GM19099 (cell line): Measurements from ENCODE around the gene CDC123.

ENCODE experiments used
- POLR2A ChIP-seq: IDR thresholded peaks from 3 replicates; pipeline ENCODE4 v1.6.1; 2011; ENCODE audit warnings: low read depth; ENCODE audit not compliant: insufficient read length; ENCODE audit errors: extremely low read depth

Gene CDC123

DNA sequence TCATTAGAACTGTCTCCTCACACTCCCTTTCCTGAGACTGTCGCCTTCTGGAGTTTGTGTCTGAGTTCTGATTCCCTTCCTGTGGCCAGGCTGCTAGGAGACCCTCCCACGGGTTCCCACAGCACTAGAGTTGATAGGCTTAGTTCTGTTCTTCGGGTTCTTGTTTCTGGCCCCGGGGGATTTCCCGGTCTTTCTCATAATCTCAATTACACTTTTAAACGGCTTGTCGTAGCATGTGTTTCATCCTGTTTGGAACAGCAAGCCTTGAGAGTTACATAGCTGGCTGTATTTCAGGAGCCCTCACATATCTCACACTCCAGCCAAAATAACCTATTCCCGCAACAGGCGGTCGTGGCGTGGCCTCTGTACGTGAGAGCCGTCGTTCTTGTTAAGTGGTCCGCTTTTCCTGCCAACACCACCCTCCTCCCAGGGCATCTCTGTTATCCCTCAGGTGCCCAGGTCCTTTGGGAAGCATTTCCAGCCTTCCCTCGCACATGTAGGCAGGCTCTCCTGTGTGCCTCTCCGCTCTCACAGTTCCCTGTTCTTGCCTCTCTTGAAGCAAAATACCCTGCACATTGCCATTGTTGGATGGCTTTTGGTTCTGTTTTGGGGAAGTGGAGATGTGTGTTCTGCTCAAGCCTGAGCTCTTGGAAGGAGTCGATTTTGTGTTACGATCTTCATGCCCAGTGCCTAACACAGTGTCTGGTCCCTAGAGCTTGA, 46.0 kb downstream of the CDC123 start:
- no peak for TF ChIP-seq POLR2A

DNA sequence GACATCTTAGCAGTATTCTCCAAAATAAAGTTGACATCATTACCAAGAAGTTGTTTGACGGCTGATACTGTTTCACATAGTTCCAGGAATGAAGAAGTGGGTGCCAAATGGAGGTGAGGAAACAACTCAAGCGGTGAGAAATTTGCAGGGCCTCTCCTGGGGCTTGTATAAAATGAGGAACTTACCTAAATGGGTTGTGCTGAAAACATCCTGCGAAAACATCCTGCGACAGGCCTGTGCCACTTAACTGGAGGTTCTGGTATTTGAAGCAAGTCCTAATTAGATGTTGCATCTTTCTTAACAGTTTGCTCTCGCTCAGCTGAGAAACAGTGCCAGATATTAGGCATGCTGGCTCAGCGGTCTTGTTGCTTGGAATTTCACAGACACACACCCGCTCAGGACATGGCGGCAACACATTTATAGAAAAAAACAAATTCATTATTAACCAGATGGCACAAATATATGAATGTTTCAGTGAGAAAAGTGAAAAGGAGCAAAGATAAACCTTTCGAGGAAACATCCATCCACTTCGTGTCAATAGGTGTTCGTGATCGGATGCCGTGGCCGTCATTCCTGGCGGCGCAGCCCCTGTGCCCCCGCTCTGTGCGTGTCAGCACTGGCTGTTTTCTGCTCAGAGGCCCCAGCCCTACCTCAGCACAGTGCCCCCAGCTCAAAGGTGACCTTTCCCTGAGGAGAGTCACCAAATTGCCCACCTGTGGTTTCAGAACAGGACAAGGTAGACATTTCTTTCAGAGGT, 48.1 kb downstream of the CDC123 start:
- TF ChIP-seq POLR2A = no peak

DNA sequence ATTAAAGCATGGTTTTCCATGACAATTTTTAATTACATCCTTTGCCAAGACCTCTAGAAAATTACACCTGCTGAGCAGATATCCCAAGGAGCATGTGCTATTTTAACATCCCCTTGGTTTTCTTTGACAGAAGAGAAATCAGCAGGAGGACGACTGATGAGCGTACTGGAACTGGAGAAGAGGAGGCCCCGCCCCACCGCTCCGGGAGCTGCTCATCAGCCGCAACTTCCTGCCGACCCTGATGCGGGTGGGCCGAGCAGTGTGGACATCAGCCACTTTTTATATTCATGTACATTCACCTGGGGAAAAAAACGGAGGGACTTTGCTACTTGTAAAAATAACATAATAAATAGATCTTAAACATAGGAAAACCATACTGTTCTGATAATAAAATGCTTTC, 54.2 kb downstream of the CDC123 start:
- TF ChIP-seq POLR2A = no peak

DNA sequence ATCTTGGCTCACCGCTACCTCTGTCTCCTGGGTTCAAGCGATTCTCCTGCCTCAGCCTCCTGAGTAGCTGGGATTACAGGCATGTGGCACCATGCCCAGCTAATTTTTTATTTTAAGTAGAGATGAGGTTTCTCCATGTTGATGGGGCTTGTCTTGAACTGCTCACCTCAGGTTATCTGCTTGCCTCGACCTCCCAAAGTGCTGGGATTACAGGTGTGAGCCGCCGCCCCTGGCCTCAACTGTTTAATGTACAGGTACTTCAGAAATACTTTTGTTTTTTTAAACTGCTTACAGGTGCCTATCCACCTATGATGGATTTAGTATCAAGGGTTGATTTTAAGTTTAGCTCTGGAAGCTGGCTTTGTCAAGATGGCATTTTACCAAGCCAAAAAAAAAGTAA, 55.6 kb downstream of the CDC123 start:
- no peak for TF ChIP-seq POLR2A

DNA sequence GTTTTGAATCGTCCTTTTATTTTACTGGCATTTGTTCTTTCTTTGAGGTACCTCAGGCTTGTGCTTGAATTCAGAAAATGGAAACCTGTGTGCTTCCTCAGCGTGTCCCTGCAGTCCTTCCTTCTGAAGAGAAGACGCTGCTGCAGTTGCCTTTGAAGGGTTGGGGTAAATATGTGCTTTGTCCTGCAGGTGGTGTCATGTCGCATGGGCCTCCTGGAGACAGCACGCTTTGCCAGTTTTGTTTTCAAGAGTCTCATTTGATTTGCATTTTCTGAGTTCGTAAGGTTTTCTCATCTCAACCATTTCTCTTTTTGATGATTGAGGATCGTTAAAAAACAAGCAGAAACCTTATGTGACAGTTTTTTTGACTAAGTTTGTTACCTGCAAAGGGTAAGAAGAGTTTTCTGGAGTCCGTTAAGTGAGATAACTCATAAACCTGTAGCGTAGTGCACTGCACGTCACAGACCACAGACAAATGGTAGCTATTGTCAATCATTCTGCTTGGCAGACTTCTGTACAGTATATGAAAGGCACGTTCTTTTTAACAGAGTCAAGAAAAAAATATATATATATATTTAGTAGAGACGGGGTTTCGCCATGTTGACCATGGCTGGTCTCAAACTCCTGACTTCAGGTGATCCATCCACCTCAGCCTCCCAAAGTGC, 57.0 kb downstream of the CDC123 start:
- TF ChIP-seq POLR2A = no peak

DNA sequence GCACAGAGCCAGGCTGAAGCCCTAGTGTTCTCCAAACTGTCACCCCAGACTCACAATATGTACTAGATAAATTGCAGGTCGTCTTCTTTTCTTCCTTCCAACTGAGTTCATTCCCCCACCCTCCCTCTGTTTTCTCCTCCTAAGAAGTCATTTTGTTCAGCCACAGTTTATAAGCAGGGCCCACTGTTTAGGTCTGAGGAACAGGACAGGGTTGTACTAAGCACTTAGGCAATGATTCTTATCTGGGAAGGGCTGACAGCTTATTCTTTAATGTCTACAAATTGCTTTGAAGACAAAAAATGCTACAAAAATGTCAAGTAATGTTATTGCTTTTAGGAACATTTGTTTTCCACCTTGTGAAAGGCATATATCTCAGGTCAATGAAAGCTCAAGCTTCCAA, 59.1 kb downstream of the CDC123 start:
- TF ChIP-seq POLR2A = no peak

DNA sequence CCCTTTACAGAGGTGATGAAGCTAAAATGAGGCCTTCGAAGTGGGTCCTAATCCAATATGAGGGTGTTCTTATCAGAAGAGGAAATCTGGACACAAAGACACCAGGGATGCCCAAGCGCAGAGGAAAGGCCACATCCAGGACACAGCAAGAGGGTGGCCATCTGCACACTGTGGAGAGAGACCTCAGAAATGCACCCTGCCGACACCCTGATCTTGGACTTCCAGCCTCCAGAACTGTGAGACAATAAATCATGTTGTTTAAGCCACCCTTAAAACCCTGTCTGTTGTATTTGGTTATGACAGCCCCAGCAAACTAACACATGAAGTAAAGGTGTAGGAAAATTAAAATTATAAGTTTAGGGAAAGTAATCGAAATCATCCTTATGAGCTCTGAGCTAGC, 64.0 kb downstream of the CDC123 start:
- TF ChIP-seq POLR2A = no peak

DNA sequence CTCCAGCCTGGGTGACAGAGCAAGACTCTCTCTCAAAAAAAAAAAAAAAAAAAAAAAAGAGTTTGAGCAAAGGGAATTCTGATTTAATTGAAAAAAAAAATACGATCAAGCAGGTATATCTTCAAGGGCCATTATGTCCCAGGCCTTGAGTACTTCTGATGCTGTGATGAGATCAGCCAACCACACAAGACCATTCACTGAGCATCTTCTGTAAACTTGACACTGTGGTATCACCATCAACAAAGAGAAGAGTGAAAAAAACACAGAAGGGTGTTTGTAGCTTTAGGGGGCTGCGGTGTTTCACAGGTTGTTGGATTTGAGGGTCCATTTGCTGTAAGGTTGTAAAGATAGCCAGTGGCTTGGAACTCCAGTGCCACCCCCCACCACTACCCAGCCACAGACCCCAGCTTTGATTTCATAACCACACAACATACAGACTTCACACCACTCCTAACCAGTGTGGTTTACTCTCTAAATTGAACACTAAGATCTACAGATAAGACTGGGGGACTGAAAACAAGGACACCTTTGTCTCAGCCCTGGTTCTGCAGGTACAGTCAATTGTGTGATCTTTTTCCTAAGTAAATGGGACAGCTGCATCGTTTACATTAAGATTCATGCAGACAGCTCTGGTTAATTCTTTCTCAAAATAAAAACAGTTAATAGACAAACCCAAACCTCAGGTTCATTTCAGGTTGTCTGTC, 66.4 kb downstream of the CDC123 start:
- no peak for TF ChIP-seq POLR2A

DNA sequence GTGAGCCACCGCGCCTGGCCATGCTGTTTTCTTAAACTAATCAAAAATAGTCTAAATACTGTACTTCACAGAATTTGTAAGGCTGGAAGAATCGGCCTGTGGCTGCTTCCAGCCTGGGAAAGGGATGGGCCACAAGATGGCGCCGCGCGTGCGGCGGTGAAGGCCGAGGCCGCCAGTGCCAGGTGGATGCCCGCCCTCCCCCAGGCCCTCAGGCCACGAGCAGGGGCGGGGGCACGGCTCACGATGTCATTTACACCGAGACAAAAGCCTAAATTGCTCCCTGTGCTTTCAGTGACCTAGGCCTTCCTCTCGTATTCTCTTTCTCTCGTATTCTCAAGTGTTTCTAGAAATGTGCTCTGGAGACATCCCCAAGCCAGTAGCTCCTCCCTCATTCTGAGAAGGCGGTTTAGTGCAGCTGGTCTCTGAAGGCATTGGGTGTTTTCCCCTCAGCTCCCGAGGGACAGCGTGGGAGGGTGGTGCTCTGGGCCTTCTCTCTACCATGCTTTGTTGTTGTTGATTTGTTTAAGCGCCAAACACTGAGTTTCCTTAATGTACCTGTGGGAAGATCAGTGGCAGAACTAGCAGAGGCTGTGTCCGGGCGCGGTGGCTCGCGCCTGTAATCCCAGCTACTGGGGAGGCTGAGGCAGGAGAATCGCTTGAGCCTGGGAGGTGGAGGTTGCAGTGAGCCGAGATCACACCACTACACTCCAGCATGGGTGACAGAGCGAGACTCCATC, 68.4 kb downstream of the CDC123 start:
- TF ChIP-seq POLR2A = no peak

DNA sequence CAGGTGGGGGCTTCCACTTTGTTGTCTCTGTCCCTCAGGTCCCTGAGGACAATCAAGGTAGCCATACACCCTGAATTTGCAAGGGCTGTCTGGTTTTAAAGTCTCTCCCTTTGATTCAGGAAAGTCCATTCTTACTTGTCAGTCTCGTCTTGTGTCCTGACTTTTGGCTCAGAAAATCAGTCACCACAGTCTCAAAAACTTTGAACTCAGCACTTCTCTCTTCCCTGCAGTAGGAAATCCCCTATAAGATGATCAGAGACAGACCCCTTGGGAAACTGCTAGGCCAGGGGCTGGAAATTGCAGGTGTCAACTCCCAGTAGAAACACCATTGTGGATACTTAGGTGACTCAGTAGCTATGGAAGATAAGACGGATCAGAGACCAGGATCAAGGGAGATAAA, 73.1 kb downstream of the CDC123 start:
- TF ChIP-seq POLR2A = no peak

DNA sequence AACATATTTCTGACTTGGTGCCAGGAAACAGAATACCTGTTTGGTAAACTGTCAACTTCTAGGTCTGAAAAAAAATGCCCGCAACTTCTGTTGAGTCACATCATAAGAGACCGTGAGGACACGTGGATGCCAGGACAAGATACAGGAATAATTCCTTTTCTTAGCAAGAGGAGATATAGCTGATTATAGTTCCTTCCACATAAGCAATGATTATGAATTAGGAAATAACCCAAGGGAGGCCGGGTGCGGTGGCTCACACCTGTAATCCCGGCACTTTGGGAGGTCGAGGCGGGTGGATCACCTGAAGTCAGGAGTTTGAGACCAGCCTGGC, 75.2 kb downstream of the CDC123 start:
- TF ChIP-seq POLR2A = no peak

DNA sequence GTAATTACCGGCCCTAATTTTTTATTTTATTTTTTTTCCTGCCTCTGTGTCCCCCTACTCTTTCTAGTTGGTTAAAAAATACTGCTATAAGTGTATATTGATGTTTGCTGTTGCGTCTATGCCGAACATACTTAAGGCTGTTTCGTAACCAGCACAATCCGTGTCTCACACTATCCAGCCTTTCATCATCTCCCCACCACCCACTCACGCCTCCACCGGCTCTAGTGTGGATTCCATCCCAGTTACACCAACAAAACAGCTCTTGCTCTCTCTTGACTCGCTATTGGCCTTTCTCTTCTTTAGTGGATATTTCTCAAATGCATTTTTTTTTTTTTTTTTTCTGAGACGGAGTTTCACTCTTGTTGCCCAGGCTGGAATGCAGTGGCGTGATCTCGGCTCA, 83.3 kb downstream of the CDC123 start:
- TF ChIP-seq POLR2A = no peak

DNA sequence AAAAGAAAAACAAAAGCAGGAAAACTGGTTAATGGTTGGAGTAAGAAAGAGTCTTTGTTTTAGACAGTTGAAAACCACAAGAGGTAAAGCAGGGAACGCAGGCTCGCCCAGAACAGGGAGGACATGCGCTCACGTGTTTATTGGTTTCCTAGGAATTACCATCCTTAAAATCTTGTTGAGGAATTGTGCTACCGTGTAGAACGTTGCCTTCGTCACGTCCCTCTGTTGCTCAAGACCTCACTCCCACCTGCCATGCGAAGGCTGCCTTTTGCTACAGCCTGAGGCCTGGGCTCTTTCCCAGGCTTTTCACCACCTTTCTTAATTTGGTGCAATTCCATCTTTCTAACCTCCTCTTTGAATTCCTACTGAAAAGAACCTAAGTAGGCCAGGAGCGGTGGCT, 91.8 kb downstream of the CDC123 start:
- no peak for TF ChIP-seq POLR2A

DNA sequence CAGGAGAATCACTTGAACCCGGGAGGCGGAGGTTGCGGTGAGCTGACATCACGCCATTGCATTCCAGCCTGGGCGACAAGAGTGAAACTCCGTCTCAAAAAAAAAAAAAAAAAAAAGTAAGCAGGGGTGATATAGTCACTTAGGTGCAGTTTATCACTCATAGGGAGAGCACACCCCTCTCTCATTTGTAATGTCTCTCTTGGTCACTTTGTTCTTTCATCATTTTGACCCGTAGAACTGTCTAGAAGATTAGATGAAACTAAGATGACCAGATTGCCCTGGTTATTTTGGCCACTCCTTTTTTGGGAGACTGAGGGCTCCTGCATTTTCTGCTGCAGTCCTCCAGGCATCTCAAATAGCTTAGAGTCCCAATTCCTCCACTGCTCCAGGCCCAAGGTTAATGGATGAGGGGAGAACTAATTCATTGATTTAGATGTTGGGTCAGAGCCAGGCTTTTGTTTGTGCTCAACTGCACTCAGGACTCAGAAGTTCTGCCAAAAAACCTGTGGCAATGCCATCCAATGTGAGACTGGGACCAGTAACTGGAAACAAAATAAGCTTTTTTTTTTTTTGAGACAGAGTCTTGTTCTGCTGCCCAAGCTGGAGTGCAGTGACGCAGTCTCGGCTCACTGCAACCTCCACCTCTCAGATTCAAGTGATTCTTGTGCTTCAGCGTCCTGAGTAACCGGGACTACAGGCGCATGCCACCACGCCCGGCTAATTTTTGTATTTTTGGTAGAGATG, 103.4 kb downstream of the CDC123 start:
- TF ChIP-seq POLR2A = no peak
